HG02678 (cell line): ENCODE data around the gene HMCN1.
"Not testable (repeated sequence)": the region's sequence is repeated elsewhere in the genome, so short reads cannot be mapped to it uniquely, and the experiment has no call there.

ENCODE experiments used
- ATAC-seq: cut with Tn5 transposase; IDR thresholded peaks from one replicate; pipeline ENCODE4 v1.9.1; 2021; ENCODE audit warnings: mild to moderate bottlenecking, moderate library complexity; ENCODE audit not compliant: unreplicated experiment

HMCN1 gene

GRCh38 chr1:185846672-185847444 lies 112.7 kb downstream of the HMCN1 start:
- no peak for ATAC-seq

DNA sequence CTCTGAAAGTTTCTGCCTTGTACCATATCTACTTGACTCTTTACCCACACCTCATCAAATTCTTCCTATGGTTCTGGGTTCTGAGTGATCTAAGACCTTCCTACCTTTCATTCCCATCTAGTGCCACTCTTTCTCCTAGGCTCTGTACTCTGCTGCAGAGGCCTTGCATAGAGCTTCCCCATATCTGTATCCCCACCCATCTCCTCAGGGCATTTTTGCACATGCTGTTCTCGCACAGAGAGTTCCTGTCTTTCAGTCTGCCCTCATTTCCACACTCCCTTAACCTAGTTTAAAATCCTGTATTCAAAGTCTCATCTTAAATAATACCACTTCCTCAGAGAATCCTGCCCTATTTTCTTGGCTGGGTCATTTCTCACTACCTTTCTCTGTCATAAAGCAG lies 114.8 kb downstream of the HMCN1 start:
- ATAC-seq, result no peak

DNA sequence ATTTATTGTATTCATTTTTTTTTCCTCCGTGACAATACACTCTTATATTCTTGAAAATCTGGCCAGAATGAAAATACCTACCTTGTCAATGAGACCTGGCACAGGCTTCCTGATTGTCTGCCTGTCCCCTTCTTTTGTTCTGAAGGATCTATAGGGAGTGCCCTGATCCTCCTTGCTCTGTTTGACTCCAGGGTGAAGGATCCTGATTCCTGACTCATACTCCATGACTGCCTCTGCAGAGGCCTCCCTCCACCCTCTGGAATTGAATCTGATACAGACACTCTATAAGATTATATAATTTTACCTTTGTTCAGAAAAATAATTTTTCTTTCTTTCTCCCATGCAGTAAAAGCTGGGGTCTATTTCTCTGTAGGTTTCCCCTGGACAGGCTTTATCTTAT lies 116.2 kb downstream of the HMCN1 start:
- ATAC-seq, result no peak

GRCh38 chr1:185853739-185854138 lies 119.5 kb downstream of the HMCN1 start:
- no peak for ATAC-seq

DNA sequence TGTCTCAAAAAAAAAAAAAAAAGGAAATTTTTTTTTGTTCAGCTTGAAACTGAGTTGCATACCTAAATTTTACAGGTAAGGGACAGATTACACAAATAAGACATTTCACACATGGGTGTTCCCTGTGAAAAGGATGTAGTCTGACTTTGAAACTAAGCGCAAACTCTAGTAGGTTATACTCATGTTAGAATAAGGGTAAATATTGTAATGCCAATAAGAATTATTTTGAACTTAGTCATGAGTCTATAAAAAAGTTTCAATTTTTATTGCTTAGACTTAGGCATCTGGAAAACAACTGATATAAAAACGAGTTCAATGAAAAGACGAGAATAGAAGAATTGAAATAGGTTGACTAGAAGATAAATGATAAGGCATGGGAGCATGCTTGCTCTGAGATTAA lies 122.3 kb downstream of the HMCN1 start:
- no peak for ATAC-seq

GRCh38 chr1:185857442-185857841 lies 123.3 kb downstream of the HMCN1 start:
- no peak for ATAC-seq

- ATAC-seq, result no peak
Measured at GRCh38 chr1:185860311-185860710, 126.1 kb downstream of the HMCN1 start.

GRCh38 chr1:185860859-185861258 lies 126.7 kb downstream of the HMCN1 start:
- ATAC-seq, result no peak

- ATAC-seq, result no peak
Measured at GRCh38 chr1:185861630-185862029, 127.4 kb downstream of the HMCN1 start.

DNA sequence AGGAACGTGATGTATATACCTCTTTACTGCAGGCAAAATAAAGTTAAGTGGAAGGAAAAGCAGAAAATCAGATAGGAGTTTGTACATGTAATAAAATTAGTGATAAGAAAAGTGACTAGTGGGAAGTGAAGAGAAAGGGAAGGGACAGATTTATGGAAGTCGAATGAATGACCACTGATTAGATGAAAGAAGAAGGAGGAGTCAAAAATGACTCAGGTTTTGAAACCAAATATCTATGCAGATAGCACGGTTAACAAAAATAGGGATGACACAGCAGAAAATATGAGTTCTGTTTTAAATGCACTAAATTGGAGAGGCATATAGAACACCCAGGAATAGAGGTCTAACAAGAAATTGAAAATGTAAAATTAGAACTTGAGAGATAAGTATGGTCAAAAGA lies 128.0 kb downstream of the HMCN1 start:
- no peak for ATAC-seq

- no peak for ATAC-seq
Measured at GRCh38 chr1:185864331-185864730, 130.1 kb downstream of the HMCN1 start.

DNA sequence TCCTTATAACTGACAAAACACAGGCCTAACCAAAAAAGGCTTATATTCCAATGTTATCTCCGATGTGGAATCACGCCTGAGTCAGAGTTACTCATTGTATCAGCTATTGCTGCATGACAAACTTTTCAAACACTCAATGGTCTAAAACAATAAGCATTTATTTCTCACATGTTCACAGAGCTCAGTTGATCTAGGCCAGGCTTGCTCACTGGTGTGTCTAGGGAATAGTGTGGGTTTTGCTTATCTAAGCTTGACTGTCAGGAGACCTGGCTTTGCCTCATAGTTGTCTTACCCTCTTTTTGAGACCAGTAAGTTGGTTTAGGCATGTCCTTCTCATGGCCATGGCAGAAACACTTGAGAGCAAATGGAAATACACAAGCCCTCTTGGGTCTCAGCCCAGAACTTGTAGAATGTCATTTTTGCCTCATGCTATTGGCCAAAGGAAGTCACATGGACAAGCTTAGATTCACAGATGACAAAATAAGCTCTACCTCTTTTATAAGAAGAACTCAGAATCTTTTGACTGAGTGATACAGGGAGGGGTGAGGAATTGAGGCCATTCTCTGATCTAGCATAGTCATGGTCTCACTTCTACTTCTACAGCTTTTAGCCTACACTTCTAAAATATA lies 130.8 kb downstream of the HMCN1 start:
- ATAC-seq, result no peak

- no peak for ATAC-seq
Measured at GRCh38 chr1:185869590-185869989, 135.4 kb downstream of the HMCN1 start.

GRCh38 chr1:185871627-185872150 lies 137.5 kb downstream of the HMCN1 start:
- no peak for ATAC-seq

DNA sequence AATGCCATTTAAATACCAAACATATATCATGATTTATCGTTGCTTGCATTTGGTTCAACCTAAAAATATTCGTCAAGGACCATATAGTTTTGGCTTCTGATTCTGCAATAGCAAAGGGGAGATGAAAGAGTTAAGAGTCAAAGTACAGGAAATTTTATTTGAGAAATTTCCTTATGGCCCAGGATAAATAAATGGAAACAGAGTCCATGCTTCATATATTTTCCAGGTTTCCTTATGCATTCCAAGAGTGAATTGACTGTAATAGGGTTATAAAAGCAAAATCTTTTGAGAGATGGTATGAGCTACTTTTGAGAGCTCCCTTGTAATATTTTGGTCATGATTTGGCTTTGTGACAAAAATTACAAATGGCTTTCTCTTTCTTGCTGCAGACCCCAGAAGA lies 140.1 kb downstream of the HMCN1 start:
- no peak for ATAC-seq

DNA sequence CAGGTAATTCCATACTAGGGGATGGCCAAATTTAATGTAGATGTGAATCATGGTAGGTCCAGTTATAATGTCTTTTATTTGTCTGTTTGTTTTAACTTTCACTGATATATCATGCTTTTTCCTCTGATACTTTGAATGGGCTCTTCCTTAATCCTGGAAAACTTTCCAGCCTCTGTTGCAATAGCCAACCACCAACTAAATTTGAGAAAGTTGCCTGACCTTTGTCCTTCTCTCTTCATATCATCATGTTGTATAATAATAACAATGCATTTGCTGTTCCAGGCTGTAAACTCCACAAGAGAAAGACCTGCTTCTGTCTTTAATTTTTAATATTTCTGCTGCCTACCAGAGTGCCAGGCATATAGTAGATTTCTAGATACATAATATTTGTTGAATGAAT lies 146.1 kb downstream of the HMCN1 start:
- no peak for ATAC-seq

- ATAC-seq, result no peak
Measured at GRCh38 chr1:185880779-185881333, 146.7 kb downstream of the HMCN1 start.

DNA sequence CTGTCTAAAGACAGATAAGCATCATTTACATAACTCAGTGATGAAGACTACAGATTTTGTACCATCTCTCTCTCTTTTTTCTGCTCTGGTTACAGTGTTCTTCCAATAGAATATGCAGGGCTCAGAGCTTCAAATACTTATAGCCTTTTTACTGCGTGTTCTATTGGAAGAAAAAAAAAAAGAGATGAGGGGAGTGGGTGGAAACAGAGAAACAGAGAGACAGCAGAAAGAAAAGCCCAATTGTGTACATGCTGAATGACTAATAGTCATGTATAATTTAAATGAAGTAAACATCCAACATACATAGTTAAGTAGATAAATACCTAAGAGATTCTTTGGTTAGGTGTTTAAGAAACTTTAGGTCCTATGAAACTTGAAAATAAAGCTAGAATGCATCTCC lies 151.9 kb downstream of the HMCN1 start:
- ATAC-seq, result no peak

DNA sequence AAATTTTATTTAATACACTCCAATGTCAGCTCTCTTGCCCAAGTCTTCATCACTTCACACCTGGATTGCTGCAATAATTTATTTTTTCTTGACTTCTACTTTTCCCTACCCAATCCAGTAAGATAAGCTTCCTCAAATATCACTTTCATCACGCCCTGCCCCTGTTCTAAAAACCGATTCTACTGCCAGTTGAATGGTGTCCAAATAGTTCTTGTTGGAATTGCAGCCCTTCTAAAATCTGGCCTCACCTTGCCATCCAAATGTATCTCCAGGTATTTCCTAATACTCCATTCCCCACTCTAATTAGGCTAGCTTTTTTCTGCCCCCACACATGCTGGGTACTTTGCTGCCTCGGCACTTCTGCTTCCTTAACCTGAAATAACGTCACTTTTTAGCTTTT lies 152.5 kb downstream of the HMCN1 start:
- no peak for ATAC-seq

GRCh38 chr1:185892831-185893403 lies 158.7 kb downstream of the HMCN1 start:
- not testable (repeated sequence) for ATAC-seq

DNA sequence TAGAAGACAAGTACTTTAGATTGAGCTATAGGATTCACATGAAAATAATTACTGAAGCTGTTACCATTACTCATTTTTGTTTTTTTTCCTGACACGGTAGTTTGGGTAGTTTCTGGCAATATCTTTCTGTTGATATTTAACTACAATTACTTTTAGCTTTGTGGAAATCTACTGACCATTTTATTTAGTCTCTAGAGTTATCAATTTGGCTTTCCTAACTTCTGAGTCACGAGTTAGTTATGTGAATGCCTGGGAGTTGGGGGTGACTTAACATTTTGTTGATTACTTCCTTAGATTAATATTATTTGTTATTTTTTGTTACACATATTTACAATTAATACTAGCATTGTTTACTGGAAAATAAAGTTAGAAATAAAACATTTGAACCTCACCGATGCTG lies 160.6 kb downstream of the HMCN1 start:
- no peak for ATAC-seq
